Breast epithelium (tissue), 3 donors: ENCODE results near the gene RNF167.

Experiments used
- POLR2A ChIP-seq: fragments of 450-650 bp; IDR thresholded peaks from one replicate; pipeline ENCODE4 v1.6.1; 2016; ENCODE audit warnings: antibody characterized with exemption, mild to moderate bottlenecking, moderate library complexity
- POLR2AphosphoS5 ChIP-seq, 3 donors: sonication (generic); formaldehyde crosslinking; IDR thresholded peaks; one replicate each; pipeline ENCODE4 v1.6.1; 2017; ENCODE audit warnings: antibody characterized with exemption in 3 of 3
- TF ChIP-seq, protein P1 (sequence below), 3 donors: fragments of 450-650 bp; IDR thresholded peaks; one replicate each; pipeline ENCODE4 v1.5.1; 2016 to 2017; ENCODE audit warnings: antibody characterized with exemption in 3 of 3, mild to moderate bottlenecking in 3 of 3, moderate library complexity in 3 of 3

DNA sequence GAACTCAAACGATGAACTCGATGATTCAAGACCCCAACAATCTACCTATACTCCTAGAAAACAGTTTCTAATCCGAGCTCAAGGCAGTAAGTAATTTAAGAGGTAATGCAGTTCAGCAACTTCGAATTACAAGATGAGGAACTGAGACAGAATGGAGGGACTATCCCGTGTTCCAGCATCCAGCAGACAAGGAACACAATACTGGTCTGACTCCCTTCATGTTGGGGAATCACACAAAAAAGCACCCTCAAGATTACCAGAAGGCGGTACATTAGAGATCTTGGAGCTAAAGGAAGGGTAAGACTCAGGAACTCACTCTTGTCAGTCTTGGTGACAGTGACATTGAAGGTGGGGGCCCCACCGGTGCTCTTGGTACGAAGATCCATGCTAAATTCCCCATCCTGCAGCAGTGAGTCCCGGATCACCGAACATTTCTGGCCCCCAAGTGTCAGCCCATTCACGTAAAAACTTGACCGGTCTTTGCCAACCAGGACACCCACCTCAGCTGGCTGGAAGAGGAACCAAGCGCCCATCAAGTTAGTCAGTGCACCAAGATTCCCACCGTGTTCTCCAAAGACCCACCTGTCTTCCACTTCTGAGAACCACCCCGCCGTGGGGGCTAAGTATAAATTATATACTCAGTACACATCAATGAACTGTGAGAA, 6.4 kb downstream of the RNF167 start:
- no peak for TF ChIP-seq POLR2A
- TF ChIP-seq, protein P1, sequence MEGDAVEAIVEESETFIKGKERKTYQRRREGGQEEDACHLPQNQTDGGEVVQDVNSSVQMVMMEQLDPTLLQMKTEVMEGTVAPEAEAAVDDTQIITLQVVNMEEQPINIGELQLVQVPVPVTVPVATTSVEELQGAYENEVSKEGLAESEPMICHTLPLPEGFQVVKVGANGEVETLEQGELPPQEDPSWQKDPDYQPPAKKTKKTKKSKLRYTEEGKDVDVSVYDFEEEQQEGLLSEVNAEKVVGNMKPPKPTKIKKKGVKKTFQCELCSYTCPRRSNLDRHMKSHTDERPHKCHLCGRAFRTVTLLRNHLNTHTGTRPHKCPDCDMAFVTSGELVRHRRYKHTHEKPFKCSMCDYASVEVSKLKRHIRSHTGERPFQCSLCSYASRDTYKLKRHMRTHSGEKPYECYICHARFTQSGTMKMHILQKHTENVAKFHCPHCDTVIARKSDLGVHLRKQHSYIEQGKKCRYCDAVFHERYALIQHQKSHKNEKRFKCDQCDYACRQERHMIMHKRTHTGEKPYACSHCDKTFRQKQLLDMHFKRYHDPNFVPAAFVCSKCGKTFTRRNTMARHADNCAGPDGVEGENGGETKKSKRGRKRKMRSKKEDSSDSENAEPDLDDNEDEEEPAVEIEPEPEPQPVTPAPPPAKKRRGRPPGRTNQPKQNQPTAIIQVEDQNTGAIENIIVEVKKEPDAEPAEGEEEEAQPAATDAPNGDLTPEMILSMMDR (IDR thresholded peaks at IDR 0.05): no peak
- no peak for TF ChIP-seq POLR2AphosphoS5 (IDR thresholded peaks at IDR 0.05)
